ENCODE measurements around the gene KANK4. TPM values are rescaled to one million over a fixed set of nuclear protein-coding genes. Genes with fewer than 3 reads are reported as not detected.

The KANK4 gene
- total and polyA plus RNA-seq, 2 of the 8 experiments (the other 6 are each of a cell fraction or from before 2014, with no cell fraction given), result 0.22 to 0.26 TPM

DNA sequence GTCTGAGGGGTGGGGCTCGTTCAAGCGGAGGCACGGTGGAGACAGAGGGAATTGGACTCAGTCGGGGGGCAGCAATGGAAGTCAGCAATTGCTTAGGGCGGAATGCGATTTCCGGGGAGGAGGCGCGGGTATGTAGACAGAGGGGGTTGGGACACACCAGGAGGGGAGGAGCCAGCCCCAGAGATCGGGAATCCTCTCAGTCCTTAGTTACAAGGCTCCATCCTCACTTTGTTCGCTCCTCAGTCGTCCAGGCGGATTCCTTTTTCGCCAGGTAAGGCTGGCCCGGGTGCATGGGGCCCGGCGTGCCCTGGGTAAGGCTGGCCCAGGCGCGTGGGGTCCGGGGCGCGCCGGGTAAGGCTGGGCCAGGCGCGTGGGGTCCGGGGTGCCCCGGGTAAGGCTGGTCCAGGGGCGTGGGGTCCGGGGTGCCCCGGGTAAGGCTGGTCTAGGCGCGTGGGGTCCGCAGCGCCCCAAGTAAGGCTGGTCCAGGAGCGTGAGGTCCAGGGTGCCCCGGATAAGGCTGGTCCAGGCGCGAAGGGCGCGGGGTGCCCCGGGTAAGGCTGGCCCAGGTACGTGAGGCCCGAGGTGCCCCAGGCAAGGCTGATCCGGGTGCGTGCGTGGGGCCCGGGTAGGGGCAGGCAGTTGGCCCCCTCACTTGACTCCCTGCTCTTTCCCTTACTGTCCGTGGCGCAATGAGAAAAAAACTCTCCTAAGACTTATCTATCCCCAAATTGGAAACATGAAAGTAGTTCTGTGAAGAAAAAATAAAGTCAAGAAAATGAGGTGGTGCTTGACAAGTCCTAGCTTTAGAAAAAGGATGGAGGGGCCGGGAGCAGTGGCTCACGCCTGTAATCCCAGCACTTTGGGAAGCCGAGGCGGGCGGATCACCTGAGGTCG lies 124.3 kb downstream of the KANK4 start, which contains the start of gene L1TD1:
L1TD1 (plus strand) TSS at position 199 of the 894 bp plus-strand sequence. CDS start 11,780 bp downstream, outside the sequence.
- peak within 1 kb of the TSS; percentile 98 for H3K18ac ChIP-seq (ENCODE audit: extremely low read depth, low read length)
- H2BK15ac ChIP-seq (ENCODE audit: low read length), result no peak within 1 kb of the TSS
- H2BK5ac ChIP-seq (ENCODE audit: low read depth, low read length), result peak within 1 kb of the TSS; percentile 99
- FAIRE-seq (peak; percentile 95), DNase-seq (ENCODE audit: low read depth in 1 of 2, low spot score in 2 of 2) (peak; percentile 88 to 91)
- peak within 1 kb of the TSS; percentile 95 for H3K27ac ChIP-seq (ENCODE audit: low read depth, low read length)
- peak within 1 kb of the TSS; percentile 93 for H2AK5ac ChIP-seq (ENCODE audit: low read depth, low read length)
- H4K91ac ChIP-seq (replicated peaks; ENCODE audit: insufficient read length, low read length), result peak within 1 kb of the TSS; percentile 95
- peak within 1 kb of the TSS; percentile 39; the same call in 1 of the 2 replicates for H2BK12ac ChIP-seq (ENCODE audit: low read depth, low read length)
- peaks cover 12 to 37% (median 20%) of the 10 kb centered on the region in 4 experiments for H3K36me3 ChIP-seq (ENCODE audit: control insufficient read depth in 2 of 4, insufficient read depth in 4 of 4, low read length in 3 of 4)
- 2% methylated on average over 49 of the region's 55 CpGs; no CpG with 5 or more reads in 1 of the 2 experiments for WGBS, 2 experiments (ENCODE audit: extremely low coverage in 1 of 2, insufficient coverage in 1 of 2, insufficient read length in 1 of 2, insufficient replicate concordance in 2 of 2, low coverage in 1 of 2, low lambda C conversion rate in 2 of 2, missing lambda C conversion rate in 1 of 2)
- peak within 1 kb of the TSS; percentile 95 to 100 (median 97) for H3K9ac ChIP-seq (replicated peaks in 1 of 4; ENCODE audit: extremely low read depth in 1 of 4, low read depth in 3 of 4, low read length in 3 of 4)
- peak within 1 kb of the TSS; percentile 81 for H3K14ac ChIP-seq (ENCODE audit: insufficient read length)
- peaks cover 3% of the 10 kb centered on the region in 2 experiments for H4K20me1 ChIP-seq (replicated peaks in 1 of 2; ENCODE audit: control insufficient read depth in 1 of 2, insufficient read depth in 2 of 2, low read length in 2 of 2)
- H3K4me1 ChIP-seq (replicated peaks in 1 of 4; ENCODE audit: control insufficient read depth in 3 of 4, insufficient read depth in 4 of 4, low read length in 3 of 4), result peaks cover 4 to 19% (median 6%) of the 10 kb centered on the region in 4 experiments
- H3K4me3 ChIP-seq (ENCODE audit: extremely low read depth in 1 of 4, insufficient read depth in 2 of 4, low read depth in 3 of 4, low read length in 4 of 4), result peak within 1 kb of the TSS; percentile 77 to 100 (median 93)
- no peak within 1 kb of the TSS for H3K23ac ChIP-seq (ENCODE audit: insufficient read length)
- peak within 1 kb of the TSS; percentile 52 for H2BK20ac ChIP-seq (ENCODE audit: low read length)
- peaks cover 21% of the 10 kb centered on the region for H3K23me2 ChIP-seq (ENCODE audit: low read depth, low read length)
- H3K9me3 ChIP-seq (ENCODE audit: insufficient read depth in 2 of 2, low read depth in 1 of 2, low read length in 1 of 2), result no peaks in the 10 kb centered on the region
- peak within 1 kb of the TSS; percentile 96 for H4K5ac ChIP-seq (ENCODE audit: insufficient read length, low read depth, low read length)
- ChIA-PET CTCF (ENCODE audit: partially characterized antibody) (interaction anchor here (2.2 to 6.4 kb wide), 2 partner anchors 10 to 19 kb away, joined by 6 to 30 read pairs; no protein-coding TSS in a partner anchor), POLR2A (ENCODE audit: partially characterized antibody) (interaction anchor here (0.6 to 27.8 kb wide), 9 partner anchors 3 to 212 kb away, joined by 3 to 1232 read pairs (median 7); partner anchors contain the start of gene L1TD1)
- H2BK120ac ChIP-seq (replicated peaks; ENCODE audit: low read depth, low read length), result peak within 1 kb of the TSS; percentile 79
- peak within 1 kb of the TSS; percentile 81 to 95 for H3K4me2 ChIP-seq (ENCODE audit: insufficient read depth in 1 of 2, low read depth in 2 of 2, low read length in 2 of 2)
- H3K4ac ChIP-seq (replicated peaks; ENCODE audit: insufficient read length, low read depth, low read length), result peak within 1 kb of the TSS; percentile 91
- H3K79me2 ChIP-seq (ENCODE audit: control insufficient read depth in 1 of 2, insufficient read depth in 2 of 2, low read length in 2 of 2), result peaks cover 12 to 56% of the 10 kb centered on the region in 2 experiments
- peak within 1 kb of the TSS; percentile 94; the same call in 1 of the 2 replicates for H4K8ac ChIP-seq (ENCODE audit: extremely low read depth, insufficient read depth, low read length)
- peak within 1 kb of the TSS; percentile 80 for H3K56ac ChIP-seq (replicated peaks; ENCODE audit: insufficient read length, low read depth, low read length)
- no peaks in the 10 kb centered on the region for H3K79me1 ChIP-seq (ENCODE audit: low read depth, low read length)
- H3K27me3 ChIP-seq (replicated peaks in 1 of 4; ENCODE audit: control insufficient read depth in 3 of 4, extremely low read depth in 1 of 4, insufficient read depth in 3 of 4, low read length in 3 of 4), result no peaks in the 10 kb centered on the region
- H2AFZ ChIP-seq (ENCODE audit: low read length), result no peak within 1 kb of the TSS
- TF ChIP-seq, protein P1, sequence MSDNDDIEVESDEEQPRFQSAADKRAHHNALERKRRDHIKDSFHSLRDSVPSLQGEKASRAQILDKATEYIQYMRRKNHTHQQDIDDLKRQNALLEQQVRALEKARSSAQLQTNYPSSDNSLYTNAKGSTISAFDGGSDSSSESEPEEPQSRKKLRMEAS (IDR thresholded peaks at IDR 0.05), result peak; percentile 54
- no peak for TF ChIP-seq MAFK (IDR thresholded peaks at IDR 0.05; ENCODE audit: low read depth, low read length)
- no peak for TF ChIP-seq CREB1 (IDR thresholded peaks at IDR 0.05)
- peak; percentile 46 for TF ChIP-seq ASH2L (IDR thresholded peaks at IDR 0.05; ENCODE audit: low read length)
- TF ChIP-seq, protein P2, sequence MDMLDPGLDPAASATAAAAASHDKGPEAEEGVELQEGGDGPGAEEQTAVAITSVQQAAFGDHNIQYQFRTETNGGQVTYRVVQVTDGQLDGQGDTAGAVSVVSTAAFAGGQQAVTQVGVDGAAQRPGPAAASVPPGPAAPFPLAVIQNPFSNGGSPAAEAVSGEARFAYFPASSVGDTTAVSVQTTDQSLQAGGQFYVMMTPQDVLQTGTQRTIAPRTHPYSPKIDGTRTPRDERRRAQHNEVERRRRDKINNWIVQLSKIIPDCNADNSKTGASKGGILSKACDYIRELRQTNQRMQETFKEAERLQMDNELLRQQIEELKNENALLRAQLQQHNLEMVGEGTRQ (IDR thresholded peaks at IDR 0.05; ENCODE audit: low read length), result no peak
- TF ChIP-seq, protein P3, sequence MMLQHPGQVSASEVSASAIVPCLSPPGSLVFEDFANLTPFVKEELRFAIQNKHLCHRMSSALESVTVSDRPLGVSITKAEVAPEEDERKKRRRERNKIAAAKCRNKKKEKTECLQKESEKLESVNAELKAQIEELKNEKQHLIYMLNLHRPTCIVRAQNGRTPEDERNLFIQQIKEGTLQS (IDR thresholded peaks at IDR 0.05; ENCODE audit: insufficient read depth, low read depth, low read length), result no peak
- TF ChIP-seq BACH1 (IDR thresholded peaks at IDR 0.05; ENCODE audit: low read length), result no peak
- no peak for TF ChIP-seq JUND (IDR thresholded peaks at IDR 0.05; ENCODE audit: low read length)
- TF ChIP-seq RBBP5 (IDR thresholded peaks at IDR 0.05; ENCODE audit: borderline replicate concordance, low read depth, low read length), result 0 out of 2 replicates have a peak, but pooled peaks have one; percentile 36

All from H1 (cell line).